Stimulated activated CD4-positive, alpha-beta T cell treated with anti-CD3 and anti-CD28 coated beads, Interleukin-15, amount 100 ng/mL, for 24 hours (primary cell): ENCODE measurements around the gene SYNDIG1.

Source experiments
- DNase-seq: peaks from one replicate; pipeline ENCODE4 v3.0.0-alpha.2; 2020

The SYNDIG1 gene

GRCh38 chr20:24588047-24588635 lies 118.7 kb downstream of the SYNDIG1 start:
- no peak for DNase-seq

DNA sequence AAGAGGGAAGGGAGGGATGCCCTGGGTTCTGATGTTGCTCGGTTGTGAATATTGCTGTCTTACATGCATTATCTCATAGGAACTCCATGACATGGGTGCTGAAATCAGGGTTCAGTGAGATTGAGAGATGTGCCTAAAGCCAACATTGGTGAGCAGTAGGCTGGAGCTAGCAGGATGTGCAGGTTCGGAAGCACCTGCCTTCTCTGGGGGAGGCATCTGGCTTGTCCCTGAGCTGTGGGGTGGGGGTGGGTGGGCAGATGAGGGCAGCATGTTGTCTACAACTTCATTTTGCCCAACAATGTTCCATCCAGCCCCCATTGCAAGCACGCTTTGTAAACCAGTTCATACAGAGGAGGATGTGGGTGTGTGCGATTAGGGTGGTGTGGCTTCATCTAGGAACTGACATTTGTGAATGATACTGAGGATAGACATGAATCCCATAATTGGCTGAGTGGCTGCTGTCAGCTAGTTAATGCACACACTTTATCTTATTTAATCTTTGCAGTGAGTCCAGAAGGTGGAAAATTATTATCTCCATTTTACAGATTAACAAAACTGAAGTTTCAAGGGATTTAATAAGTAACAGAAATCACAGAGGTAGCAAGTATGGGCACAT lies 119.4 kb downstream of the SYNDIG1 start:
- no peak for DNase-seq

DNA sequence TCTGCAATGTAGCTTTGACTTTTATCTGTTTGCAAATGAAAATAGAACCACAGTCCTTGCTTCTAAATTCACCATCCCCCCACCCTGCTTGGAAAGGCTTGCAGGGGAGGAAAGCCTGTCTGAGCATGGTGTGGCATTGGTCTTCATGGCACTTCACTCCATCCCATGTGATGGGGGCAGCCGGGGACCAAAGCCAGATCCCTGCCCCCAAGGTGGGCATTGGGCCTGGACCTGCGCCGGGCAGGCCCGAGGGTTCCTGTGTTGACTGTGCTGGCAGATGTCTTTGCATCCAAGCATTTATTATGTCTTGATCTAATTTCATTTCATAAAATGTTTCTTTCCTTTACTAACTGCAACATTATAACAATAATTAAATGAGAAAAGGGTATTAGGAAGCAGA lies 120.0 kb downstream of the SYNDIG1 start:
- no peak for DNase-seq

DNA sequence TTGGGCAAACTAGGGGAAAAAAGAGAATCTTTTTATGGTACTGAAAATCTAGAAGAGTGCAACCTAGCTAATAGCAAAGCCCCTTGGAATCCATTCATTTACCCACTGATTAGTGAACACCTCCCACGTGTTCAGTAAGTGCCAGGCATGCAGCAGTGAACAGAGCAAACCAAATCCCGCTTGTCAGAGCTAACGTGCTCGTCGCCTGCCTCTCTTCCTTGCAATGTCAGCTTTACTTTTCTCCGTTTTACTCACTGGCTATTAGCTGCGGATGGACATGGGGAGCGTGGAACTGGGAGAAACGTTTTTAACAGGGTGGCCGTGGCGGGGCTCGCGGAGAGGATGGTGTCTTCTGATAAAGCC lies 120.4 kb downstream of the SYNDIG1 start:
- no peak for DNase-seq

DNA sequence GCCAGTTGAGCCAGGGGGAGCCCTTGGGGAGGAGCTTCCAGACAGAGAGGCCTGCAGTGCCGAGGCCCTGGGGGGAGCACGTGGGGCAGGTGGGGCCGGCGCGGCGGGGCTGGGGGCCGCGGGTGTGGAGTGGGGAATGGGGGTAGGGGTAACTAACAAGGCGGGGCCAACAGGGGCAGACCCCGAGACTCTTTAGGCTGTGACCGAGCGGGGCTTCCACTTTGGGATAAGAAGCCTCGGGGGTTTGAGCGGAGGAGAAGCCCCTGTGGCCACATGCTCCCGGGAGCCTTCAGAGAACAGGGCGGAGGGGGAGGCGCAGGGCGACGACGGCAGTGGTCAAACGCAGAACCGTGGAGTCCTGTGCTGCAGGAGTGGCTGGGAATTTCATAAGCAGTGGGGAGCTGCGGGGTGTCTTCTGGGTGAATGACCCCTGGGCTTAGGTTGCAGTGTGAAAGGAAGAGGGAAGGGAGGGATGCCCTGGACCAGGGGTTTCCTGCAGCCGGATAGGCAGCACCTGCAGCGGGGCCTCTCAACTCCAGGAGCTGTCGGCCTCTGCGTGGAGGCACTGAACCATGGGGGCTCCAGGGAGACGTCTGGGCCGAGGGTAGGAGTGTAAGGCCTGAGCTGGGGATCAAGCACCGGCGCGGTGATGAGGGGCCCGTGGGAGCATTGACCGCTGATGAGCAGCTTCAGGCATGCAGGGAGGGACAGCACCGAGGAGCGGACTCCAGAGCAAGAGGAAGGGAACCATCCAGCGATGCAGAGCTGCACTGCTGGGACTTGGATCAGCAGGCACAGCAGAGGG lies 121.0 kb downstream of the SYNDIG1 start:
- no peak for DNase-seq

- DNase-seq: no peak
These were observed 127.6 kb downstream of the SYNDIG1 start for GRCh38 chr20:24597051-24597450.

- DNase-seq: no peak
These were observed 128.9 kb downstream of the SYNDIG1 start for GRCh38 chr20:24598346-24598745.

- no peak for DNase-seq
These were observed 129.6 kb downstream of the SYNDIG1 start for GRCh38 chr20:24598996-24599395.

DNA sequence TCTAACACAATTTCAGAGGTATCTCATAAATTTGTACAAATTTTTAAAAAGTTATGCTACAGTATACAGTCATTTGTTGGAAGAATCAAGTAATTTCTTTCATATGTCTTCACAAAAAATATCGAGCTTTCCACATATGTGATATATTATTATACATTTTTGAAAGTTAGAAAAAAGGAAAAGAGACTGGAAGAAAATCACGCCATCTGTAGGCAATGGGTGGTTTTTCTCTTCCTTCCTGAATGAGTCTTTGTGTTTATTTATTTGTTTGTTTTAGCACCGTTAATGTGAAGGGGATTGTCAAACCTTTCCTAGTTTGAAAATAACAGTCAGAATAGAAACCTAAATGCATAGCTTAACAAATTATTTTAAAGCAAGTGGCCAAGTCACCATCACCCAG lies 130.6 kb downstream of the SYNDIG1 start:
- DNase-seq: no peak

DNA sequence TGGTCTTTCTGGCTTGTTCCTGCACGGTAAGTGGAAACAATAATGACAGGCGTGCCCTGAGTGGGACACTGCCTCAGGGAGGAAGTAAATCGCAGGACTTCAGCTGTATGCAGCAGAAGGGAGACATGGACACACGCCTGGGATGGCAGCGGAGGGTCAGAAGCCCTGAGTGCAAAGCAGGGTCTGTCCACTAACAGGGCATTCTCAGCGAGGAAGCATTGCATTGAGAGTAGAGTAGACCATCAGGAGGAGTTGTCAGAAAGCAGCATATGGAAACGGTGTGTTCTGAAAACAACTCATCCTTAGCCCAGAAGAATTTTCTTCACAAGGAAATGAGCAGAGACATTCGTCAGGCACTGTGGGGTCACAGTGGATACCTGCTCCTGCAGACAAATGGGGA lies 134.0 kb downstream of the SYNDIG1 start:
- no peak for DNase-seq

DNA sequence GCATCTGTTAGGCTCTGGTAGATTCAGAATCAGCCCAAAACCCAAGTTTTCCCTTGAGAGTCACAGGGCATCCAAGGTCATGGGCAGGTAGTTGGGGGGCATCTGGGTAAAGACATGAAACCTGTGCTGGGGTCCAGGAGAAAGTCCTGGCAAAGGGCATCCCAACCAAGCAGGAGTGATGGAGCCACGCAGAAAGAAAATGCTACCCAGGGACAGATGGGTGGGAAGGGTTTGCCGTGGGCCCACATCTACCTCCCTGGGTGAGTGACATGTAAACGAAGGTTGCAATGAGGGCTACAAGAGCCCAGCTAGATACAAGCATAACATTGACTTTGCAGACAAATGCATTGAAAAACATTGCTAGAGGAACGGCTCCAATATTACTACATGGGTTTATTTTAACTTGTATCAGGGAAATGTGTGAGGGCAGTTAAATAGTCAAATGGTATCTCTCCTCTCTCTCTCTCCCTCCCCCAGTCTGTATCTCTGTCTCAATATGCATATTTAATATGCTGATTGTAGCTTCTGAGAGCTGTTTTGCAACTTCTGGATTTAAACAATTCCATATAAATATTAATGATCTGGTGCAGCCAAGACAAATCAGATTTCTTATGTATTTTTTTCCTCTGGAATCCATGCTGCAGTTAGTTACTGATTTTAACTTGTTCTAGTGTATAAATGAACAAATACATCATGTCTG lies 135.7 kb downstream of the SYNDIG1 start:
- no peak for DNase-seq

DNA sequence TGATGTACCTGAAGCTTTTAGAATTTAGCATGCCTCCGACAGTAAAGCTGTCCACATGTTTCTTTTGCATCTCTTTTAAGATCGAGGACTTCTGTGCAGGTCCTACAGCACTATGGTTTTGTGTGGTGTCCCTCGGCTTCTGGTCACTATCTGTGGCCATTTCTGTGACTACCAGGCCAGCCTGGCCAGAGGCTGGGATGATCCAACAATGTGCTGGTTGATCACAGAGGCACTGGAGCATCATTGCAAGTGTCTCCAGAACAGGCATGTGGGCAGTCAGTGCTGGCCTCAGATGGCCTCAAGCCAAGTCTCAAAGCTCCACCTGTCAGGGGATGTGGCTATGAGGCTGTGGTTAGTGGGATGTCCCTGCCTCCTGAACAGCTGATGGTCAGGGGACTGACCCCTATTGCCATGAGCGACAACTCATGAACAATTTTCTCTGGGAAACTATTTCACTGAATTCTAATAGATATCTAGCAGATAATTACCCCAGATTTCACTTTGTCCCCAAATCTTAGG lies 136.6 kb downstream of the SYNDIG1 start:
- DNase-seq: no peak

GRCh38 chr20:24607402-24607801 lies 138.0 kb downstream of the SYNDIG1 start:
- no peak for DNase-seq

DNA sequence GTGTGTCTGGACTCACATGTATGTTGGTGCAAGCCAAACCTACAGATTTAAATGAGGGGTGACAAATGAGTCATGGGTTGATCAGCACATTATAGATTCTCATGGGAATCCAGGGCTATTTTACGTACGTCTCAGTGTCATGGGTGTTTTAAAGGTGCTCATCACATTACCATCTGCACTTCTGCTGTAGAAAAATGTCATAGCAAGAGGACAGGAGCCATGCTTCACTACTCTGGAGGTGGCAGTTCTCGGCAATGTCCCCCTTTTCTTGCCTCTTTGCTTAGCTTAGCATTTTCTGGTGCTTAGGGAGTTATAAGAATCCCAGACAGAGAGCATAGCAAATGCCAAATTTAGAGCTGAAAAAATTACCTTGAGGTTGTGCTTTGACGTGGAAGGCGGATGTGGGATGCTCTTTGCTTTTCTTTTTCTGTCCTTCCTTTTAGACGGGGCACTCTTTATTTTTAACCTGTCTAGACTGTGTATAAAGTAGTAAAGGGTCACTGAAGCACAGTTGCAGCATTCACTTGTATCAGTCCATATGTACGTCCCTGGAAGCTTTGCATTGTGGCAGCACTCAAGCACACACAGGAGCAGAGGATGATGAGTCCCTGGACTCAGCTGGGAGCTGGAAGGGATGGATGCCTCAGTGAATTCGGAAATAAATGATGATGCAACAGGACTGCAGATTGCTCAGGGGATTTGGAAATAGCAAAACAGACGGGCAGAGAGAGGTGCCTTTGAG lies 139.7 kb downstream of the SYNDIG1 start:
- no peak for DNase-seq

DNA sequence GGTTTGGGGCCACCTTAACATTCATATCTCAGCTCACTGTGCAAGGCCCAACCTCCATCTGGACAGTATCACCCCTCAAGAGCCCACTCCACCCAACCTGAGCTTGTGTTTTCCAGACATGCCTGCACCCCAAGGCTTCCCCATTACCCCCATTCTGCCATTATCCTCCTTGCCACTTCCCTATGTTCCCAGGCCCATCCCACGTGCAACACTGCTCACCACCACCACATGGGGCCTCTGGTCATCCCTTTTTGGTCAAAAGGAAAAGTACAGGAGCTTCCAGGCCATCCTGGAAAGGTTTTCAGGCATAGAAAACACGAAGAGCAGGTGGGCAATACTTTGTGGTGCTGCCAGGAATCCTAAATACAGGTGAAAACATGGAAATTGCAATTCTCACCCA lies 140.3 kb downstream of the SYNDIG1 start:
- no peak for DNase-seq

GRCh38 chr20:24610341-24611115 lies 141.1 kb downstream of the SYNDIG1 start:
- no peak for DNase-seq

DNA sequence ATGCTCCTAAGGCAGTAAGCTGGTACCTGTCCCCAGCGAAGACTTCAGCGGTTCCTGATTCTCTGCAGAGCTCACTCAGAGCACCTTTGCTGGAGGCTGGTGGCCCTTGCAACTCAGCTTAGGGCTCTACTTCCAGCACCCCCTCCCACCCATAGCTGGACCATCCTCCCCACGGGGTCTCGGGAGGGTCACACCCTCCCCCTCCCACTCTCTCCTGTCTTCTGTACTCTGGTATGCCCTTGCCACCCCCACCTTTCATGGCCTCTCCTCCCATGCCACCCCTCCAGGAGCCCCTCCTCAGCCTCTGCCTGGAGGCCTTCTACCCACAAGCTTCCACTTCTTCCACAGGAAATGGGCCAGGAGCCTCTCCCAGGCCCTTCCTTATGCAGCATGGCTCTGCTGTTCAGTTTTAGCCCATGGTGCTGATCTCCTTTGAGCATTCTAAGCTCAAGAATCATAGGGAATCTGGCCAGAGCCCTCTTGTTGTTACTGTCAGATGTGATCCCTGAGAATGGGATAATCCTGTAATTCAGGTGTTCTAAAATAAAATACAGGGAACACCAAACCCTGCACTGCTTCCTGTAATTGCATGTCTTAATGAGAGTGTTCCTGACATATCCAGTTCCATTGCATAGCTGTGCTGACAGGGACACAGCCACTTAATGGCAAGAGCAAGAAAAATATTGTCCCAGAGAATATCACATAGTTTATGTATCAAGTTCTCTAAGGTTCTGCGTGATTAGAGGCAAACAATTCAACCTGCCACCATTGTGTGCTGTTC lies 142.1 kb downstream of the SYNDIG1 start:
- DNase-seq: no peak

GRCh38 chr20:24612799-24613775 lies 143.7 kb downstream of the SYNDIG1 start:
- no peak for DNase-seq

DNA sequence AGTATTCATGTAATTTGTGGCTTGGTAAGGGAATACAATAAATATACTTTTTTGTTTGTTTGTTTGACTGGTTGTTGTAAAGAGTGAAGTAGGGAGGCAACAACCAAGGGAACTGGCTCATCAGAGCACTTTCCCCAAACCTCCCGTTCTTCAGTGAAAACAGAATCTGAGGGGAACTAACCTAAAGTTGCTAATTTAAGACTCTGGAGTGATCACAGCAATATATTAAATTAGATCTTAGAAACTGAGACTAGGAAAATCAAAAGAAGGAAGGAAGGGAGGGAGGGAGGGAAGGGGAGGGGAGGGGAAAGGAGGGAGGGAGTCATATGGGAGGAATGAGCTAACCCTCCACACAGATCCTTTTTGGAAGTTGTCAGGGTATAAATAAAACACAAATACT lies 144.9 kb downstream of the SYNDIG1 start:
- DNase-seq: no peak

DNA sequence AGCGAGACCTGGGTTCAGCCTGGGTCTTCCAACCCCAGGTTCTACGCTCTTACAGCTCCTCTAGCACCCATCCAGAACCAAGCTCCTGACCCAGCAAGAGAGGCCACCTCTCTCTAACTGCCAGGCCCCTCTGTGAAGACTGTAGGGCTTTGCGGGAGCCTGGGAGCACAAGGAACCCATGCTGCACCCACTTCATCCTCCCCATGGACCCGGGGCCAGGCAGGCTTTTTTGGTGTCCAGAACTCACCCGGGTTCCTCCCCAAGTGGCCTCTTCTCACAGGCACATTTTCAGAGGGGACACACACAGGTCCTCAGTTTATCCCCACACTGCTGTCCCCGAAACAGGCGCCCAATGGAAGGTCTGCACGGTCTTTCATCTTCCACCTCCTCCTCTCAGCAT lies 145.9 kb downstream of the SYNDIG1 start:
- DNase-seq: no peak
